Measurements from ENCODE around the gene ADH5. TPM values are rescaled to one million over a fixed set of nuclear protein-coding genes. Genes with fewer than 3 reads are reported as not detected.

The ADH5 gene
- total and polyA plus RNA-seq, 2 of the 8 experiments (the other 6 are each of a cell fraction or from before 2014, with no cell fraction given): 223 to 327 TPM

DNA sequence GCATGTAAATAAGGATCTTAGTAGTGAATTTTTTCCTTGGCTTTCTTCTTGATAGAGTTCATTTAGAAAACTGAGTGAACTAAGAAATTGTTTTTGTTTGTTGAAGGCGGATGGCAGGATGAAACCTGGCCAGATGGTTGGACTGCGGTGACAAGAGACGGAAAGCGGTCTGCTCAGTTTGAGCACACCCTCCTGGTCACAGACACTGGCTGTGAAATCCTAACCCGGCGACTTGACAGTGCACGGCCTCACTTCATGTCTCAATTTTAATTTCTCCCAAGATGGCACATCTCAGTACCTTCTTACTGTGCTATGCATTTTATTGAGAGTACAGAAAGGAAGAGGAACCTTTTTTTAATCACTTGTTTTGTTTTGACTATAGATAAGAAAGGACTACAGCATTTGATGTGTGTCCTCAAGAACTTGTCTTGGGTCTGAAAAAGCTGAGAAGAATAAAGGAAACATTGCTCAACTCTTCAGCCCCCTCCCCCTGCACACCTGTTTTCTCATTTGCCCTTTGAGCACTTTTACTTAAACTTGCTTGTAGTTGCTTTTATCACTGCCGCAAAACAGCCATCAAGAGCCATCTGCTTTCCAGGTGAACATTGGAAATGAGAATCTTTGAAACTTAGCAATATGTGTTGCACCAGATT is 27.4 kb downstream of the ADH5 start (continued):
- TF ChIP-seq, protein P1, sequence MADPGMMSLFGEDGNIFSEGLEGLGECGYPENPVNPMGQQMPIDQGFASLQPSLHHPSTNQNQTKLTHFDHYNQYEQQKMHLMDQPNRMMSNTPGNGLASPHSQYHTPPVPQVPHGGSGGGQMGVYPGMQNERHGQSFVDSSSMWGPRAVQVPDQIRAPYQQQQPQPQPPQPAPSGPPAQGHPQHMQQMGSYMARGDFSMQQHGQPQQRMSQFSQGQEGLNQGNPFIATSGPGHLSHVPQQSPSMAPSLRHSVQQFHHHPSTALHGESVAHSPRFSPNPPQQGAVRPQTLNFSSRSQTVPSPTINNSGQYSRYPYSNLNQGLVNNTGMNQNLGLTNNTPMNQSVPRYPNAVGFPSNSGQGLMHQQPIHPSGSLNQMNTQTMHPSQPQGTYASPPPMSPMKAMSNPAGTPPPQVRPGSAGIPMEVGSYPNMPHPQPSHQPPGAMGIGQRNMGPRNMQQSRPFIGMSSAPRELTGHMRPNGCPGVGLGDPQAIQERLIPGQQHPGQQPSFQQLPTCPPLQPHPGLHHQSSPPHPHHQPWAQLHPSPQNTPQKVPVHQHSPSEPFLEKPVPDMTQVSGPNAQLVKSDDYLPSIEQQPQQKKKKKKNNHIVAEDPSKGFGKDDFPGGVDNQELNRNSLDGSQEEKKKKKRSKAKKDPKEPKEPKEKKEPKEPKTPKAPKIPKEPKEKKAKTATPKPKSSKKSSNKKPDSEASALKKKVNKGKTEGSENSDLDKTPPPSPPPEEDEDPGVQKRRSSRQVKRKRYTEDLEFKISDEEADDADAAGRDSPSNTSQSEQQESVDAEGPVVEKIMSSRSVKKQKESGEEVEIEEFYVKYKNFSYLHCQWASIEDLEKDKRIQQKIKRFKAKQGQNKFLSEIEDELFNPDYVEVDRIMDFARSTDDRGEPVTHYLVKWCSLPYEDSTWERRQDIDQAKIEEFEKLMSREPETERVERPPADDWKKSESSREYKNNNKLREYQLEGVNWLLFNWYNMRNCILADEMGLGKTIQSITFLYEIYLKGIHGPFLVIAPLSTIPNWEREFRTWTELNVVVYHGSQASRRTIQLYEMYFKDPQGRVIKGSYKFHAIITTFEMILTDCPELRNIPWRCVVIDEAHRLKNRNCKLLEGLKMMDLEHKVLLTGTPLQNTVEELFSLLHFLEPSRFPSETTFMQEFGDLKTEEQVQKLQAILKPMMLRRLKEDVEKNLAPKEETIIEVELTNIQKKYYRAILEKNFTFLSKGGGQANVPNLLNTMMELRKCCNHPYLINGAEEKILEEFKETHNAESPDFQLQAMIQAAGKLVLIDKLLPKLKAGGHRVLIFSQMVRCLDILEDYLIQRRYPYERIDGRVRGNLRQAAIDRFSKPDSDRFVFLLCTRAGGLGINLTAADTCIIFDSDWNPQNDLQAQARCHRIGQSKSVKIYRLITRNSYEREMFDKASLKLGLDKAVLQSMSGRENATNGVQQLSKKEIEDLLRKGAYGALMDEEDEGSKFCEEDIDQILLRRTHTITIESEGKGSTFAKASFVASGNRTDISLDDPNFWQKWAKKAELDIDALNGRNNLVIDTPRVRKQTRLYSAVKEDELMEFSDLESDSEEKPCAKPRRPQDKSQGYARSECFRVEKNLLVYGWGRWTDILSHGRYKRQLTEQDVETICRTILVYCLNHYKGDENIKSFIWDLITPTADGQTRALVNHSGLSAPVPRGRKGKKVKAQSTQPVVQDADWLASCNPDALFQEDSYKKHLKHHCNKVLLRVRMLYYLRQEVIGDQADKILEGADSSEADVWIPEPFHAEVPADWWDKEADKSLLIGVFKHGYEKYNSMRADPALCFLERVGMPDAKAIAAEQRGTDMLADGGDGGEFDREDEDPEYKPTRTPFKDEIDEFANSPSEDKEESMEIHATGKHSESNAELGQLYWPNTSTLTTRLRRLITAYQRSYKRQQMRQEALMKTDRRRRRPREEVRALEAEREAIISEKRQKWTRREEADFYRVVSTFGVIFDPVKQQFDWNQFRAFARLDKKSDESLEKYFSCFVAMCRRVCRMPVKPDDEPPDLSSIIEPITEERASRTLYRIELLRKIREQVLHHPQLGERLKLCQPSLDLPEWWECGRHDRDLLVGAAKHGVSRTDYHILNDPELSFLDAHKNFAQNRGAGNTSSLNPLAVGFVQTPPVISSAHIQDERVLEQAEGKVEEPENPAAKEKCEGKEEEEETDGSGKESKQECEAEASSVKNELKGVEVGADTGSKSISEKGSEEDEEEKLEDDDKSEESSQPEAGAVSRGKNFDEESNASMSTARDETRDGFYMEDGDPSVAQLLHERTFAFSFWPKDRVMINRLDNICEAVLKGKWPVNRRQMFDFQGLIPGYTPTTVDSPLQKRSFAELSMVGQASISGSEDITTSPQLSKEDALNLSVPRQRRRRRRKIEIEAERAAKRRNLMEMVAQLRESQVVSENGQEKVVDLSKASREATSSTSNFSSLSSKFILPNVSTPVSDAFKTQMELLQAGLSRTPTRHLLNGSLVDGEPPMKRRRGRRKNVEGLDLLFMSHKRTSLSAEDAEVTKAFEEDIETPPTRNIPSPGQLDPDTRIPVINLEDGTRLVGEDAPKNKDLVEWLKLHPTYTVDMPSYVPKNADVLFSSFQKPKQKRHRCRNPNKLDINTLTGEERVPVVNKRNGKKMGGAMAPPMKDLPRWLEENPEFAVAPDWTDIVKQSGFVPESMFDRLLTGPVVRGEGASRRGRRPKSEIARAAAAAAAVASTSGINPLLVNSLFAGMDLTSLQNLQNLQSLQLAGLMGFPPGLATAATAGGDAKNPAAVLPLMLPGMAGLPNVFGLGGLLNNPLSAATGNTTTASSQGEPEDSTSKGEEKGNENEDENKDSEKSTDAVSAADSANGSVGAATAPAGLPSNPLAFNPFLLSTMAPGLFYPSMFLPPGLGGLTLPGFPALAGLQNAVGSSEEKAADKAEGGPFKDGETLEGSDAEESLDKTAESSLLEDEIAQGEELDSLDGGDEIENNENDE (IDR thresholded peaks at IDR 0.05; ENCODE audit: insufficient replicate concordance, low read length): no peak
- TF ChIP-seq HDAC2 (IDR thresholded peaks at IDR 0.05; ENCODE audit: borderline replicate concordance in 1 of 2, low read depth in 2 of 2, low read length in 2 of 2) (no peak), CEBPB (IDR thresholded peaks at IDR 0.05; ENCODE audit: low read depth, low read length) (no peak)
- TF ChIP-seq, protein P2, sequence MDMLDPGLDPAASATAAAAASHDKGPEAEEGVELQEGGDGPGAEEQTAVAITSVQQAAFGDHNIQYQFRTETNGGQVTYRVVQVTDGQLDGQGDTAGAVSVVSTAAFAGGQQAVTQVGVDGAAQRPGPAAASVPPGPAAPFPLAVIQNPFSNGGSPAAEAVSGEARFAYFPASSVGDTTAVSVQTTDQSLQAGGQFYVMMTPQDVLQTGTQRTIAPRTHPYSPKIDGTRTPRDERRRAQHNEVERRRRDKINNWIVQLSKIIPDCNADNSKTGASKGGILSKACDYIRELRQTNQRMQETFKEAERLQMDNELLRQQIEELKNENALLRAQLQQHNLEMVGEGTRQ (IDR thresholded peaks at IDR 0.05; ENCODE audit: low read length): no peak
